ENCODE data around the gene GLIPR1L2.

GLIPR1L2 gene

GRCh38 chr12:75409830-75410229, 18.9 kb downstream of the GLIPR1L2 start:
- Histone ChIP-seq H3K4me3 (no peak overlapping the region), H3K27ac (no peak overlapping the region), H3K9me3 (ENCODE audit: low read depth, low read length) (no peaks in the 10 kb centered on the region), H3K9ac (ENCODE audit: insufficient read length) (no peak overlapping the region), H3K36me3 (ENCODE audit: insufficient read depth, low read length) (no peaks in the 10 kb centered on the region)
- no peak for TF ChIP-seq POLR2AphosphoS5 (IDR thresholded peaks at IDR 0.05; ENCODE audit: borderline replicate concordance, low read depth, low read length)
- no peak for TF ChIP-seq FOXP2 (optimal IDR thresholded peaks at IDR 0.05; ENCODE audit: control extremely low read depth, extremely low read length, insufficient read depth)
- no peak for DNase-seq (ENCODE audit: low read depth, low spot score)

GRCh38 chr12:75414671-75415070, 23.8 kb downstream of the GLIPR1L2 start:
- TF ChIP-seq EZH2 (IDR thresholded peaks at IDR 0.05) (no peak), FOXP2 (optimal IDR thresholded peaks at IDR 0.05; ENCODE audit: control extremely low read depth, extremely low read length, insufficient read depth) (no peak), POLR2AphosphoS5 (IDR thresholded peaks at IDR 0.05; ENCODE audit: borderline replicate concordance, low read depth, low read length) (no peak)
- no peaks in the 10 kb centered on the region for H3K9me3 ChIP-seq (ENCODE audit: low read depth, low read length)

DNA sequence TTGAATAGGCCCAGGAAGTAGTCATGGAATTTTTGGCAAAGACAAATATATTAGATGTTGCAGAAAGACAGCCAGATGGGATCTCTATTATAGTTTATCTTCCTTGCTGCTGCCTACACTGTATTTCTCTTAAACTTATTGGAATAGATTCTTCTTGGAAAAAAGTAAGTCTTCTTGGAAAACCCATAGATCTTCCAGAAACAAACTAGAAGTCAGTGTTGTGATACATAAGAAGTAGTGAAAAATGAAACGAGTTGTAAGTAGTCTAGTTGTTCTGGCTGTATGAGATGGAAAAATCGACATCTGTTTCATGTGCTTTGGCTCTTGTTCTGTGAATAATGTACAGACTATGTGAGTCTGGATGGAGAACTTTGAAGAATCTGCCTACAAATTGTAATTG, 29.0 kb downstream of the GLIPR1L2 start:
- Histone ChIP-seq H3K27ac (no peak overlapping the region), H3K36me3 (ENCODE audit: insufficient read depth, low read length) (no peaks in the 10 kb centered on the region), H3K4me3 (no peak overlapping the region), H3K9ac (ENCODE audit: insufficient read length) (no peak overlapping the region), H3K9me3 (ENCODE audit: low read depth, low read length) (no peaks in the 10 kb centered on the region)
- DNase-seq (ENCODE audit: low read depth, low spot score), result no peak
- TF ChIP-seq POLR2AphosphoS5 (IDR thresholded peaks at IDR 0.05; ENCODE audit: borderline replicate concordance, low read depth, low read length) (no peak), EZH2 (IDR thresholded peaks at IDR 0.05) (no peak), FOXP2 (optimal IDR thresholded peaks at IDR 0.05; ENCODE audit: control extremely low read depth, extremely low read length, insufficient read depth) (no peak)

More at GRCh38 chr12:75414671-75415070, 23.8 kb downstream of the GLIPR1L2 start:
- no peaks in the 10 kb centered on the region for H3K36me3 ChIP-seq (ENCODE audit: insufficient read depth, low read length)
- no peak overlapping the region for H3K4me3 ChIP-seq
- H3K27ac ChIP-seq, result no peak overlapping the region
- DNase-seq (ENCODE audit: low read depth, low spot score), result no peak
- H3K9ac ChIP-seq (ENCODE audit: insufficient read length), result no peak overlapping the region

GRCh38 chr12:75427491-75427890, 36.6 kb downstream of the GLIPR1L2 start:
- Histone ChIP-seq H3K9me3 (ENCODE audit: low read depth, low read length) (no peaks in the 10 kb centered on the region), H3K9ac (ENCODE audit: insufficient read length) (no peak overlapping the region), H3K27ac (no peak overlapping the region), H3K36me3 (ENCODE audit: insufficient read depth, low read length) (no peaks in the 10 kb centered on the region), H3K4me3 (no peak overlapping the region)
- DNase-seq (ENCODE audit: low read depth, low spot score), result no peak
- TF ChIP-seq POLR2AphosphoS5 (IDR thresholded peaks at IDR 0.05; ENCODE audit: borderline replicate concordance, low read depth, low read length) (no peak), EZH2 (IDR thresholded peaks at IDR 0.05) (no peak), FOXP2 (optimal IDR thresholded peaks at IDR 0.05; ENCODE audit: control extremely low read depth, extremely low read length, insufficient read depth) (no peak)

GRCh38 chr12:75428767-75429166, 37.9 kb downstream of the GLIPR1L2 start:
- Histone ChIP-seq H3K9me3 (ENCODE audit: low read depth, low read length) (no peaks in the 10 kb centered on the region), H3K4me3 (no peak overlapping the region), H3K36me3 (ENCODE audit: insufficient read depth, low read length) (no peaks in the 10 kb centered on the region), H3K27ac (no peak overlapping the region), H3K9ac (ENCODE audit: insufficient read length) (no peak overlapping the region)
- DNase-seq (ENCODE audit: low read depth, low spot score), result no peak
- TF ChIP-seq EZH2 (IDR thresholded peaks at IDR 0.05) (no peak), POLR2AphosphoS5 (IDR thresholded peaks at IDR 0.05; ENCODE audit: borderline replicate concordance, low read depth, low read length) (no peak), FOXP2 (optimal IDR thresholded peaks at IDR 0.05; ENCODE audit: control extremely low read depth, extremely low read length, insufficient read depth) (no peak)

DNA sequence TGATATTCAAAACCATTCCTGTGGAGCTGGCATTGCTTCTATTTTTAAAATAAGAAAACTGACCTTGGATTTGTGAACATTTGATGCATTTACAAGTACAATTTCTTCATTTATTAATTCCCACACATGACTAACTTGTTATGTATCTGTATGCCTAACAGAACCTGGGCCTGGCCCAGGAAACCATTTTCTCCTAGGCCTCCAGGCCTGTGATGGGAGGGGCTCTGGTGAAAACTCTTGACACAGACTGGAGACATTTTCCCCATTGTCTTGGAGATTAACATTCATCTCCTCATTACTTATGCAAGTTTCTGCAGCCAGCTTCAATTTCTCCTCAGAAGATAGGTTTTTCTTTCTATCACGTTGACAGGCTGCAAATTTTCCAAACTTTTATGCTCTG, 42.0 kb downstream of the GLIPR1L2 start:
- Histone ChIP-seq H3K27ac (no peak overlapping the region), H3K9me3 (ENCODE audit: low read depth, low read length) (no peaks in the 10 kb centered on the region; the same call in 1 of the 2 replicates), H3K4me3 (no peak overlapping the region), H3K36me3 (ENCODE audit: insufficient read depth, low read length) (no peaks in the 10 kb centered on the region), H3K9ac (ENCODE audit: insufficient read length) (no peak overlapping the region)
- no peak for DNase-seq (ENCODE audit: low read depth, low spot score)
- TF ChIP-seq EZH2 (IDR thresholded peaks at IDR 0.05), result no peak
- TF ChIP-seq POLR2AphosphoS5 (IDR thresholded peaks at IDR 0.05; ENCODE audit: borderline replicate concordance, low read depth, low read length), result no peak
- no peak for TF ChIP-seq FOXP2 (optimal IDR thresholded peaks at IDR 0.05; ENCODE audit: control extremely low read depth, extremely low read length, insufficient read depth)

- Histone ChIP-seq H3K4me3 (no peak overlapping the region), H3K9ac (ENCODE audit: insufficient read length) (no peak overlapping the region), H3K9me3 (ENCODE audit: low read depth, low read length) (no peaks in the 10 kb centered on the region; the same call in 1 of the 2 replicates), H3K36me3 (ENCODE audit: insufficient read depth, low read length) (no peaks in the 10 kb centered on the region), H3K27ac (no peak overlapping the region)
- TF ChIP-seq FOXP2 (optimal IDR thresholded peaks at IDR 0.05; ENCODE audit: control extremely low read depth, extremely low read length, insufficient read depth), result no peak
- TF ChIP-seq EZH2 (IDR thresholded peaks at IDR 0.05), result no peak
- no peak for TF ChIP-seq POLR2AphosphoS5 (IDR thresholded peaks at IDR 0.05; ENCODE audit: borderline replicate concordance, low read depth, low read length)
- DNase-seq (ENCODE audit: low read depth, low spot score), result no peak
Measured at GRCh38 chr12:75437564-75437963, 46.7 kb downstream of the GLIPR1L2 start.

DNA sequence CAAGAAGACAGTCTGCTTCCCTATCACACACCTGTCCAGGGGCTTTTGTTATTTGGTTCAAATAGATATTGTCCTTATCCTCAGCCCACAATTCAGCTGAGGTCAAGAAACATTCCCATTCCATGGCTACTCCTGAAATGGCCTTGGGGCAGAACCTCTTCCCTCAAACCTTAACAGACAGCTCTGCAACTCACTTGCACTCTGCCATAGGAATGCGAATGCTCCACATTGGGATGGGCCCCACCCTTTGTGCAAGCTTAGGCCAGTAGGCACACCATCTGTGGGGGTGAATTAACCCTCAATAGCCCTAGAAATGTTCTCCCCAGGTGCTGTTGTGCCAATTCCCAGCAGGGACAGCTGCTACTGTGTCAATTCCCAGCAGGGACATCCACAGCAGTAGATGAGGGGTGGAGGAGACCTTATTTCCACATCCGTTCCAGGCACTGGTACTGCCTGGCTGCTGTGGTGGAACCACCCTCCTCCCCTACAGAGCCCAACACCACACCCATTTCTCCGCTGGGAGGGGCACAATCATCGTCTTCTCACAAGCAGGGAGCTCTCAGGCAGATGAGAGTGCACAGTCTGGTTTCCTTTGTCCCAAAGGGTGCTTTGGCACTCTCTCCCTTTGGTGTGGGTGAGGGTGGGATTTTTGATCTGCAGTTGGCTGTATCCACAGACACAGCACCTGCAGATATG, 47.3 kb downstream of the GLIPR1L2 start:
- H3K27ac ChIP-seq, result no peak overlapping the region
- TF ChIP-seq POLR2AphosphoS5 (IDR thresholded peaks at IDR 0.05; ENCODE audit: borderline replicate concordance, low read depth, low read length), result no peak
- no peak for TF ChIP-seq FOXP2 (optimal IDR thresholded peaks at IDR 0.05; ENCODE audit: control extremely low read depth, extremely low read length, insufficient read depth)
- no peak for TF ChIP-seq EZH2 (IDR thresholded peaks at IDR 0.05)
- H3K9me3 ChIP-seq (ENCODE audit: low read depth, low read length), result no peaks in the 10 kb centered on the region; the same call in 1 of the 2 replicates
- H3K9ac ChIP-seq (ENCODE audit: insufficient read length), result no peak overlapping the region
- DNase-seq (ENCODE audit: low read depth, low spot score), result no peak
- H3K4me3 ChIP-seq, result no peak overlapping the region
- H3K36me3 ChIP-seq (ENCODE audit: insufficient read depth, low read length), result no peaks in the 10 kb centered on the region

- Histone ChIP-seq H3K27ac (no peak overlapping the region), H3K36me3 (ENCODE audit: insufficient read depth, low read length) (no peaks in the 10 kb centered on the region), H3K9ac (ENCODE audit: insufficient read length) (no peak overlapping the region), H3K4me3 (no peak overlapping the region), H3K9me3 (ENCODE audit: low read depth, low read length) (no peaks in the 10 kb centered on the region; the same call in 1 of the 2 replicates)
- no peak for DNase-seq (ENCODE audit: low read depth, low spot score)
- TF ChIP-seq FOXP2 (optimal IDR thresholded peaks at IDR 0.05; ENCODE audit: control extremely low read depth, extremely low read length, insufficient read depth) (no peak), EZH2 (IDR thresholded peaks at IDR 0.05) (no peak), POLR2AphosphoS5 (IDR thresholded peaks at IDR 0.05; ENCODE audit: borderline replicate concordance, low read depth, low read length) (no peak)
Measured at GRCh38 chr12:75439048-75439447, 48.2 kb downstream of the GLIPR1L2 start.
